K562 (cell line): ENCODE results near the gene CHPF. TPM values are rescaled to one million over a fixed set of nuclear protein-coding genes. Genes with fewer than 3 reads are reported as not detected.

Experiments
- ATAC-seq: fragments of 200-7000 bp; cut with Tn5 transposase; 3 replicates; pipeline ENCODE4 v1.9.1; 2020; ENCODE audit warnings: moderate library complexity
- BruUV-seq: library from RNA; stranded (reverse); fragments of 400-500 nt; replicated peaks from 2 replicates; lab custom pipeline; 2021; lab: Mats Ljungman, UMichigan
- CTCF ChIA-PET: fragments of 300-600 bp; formaldehyde crosslinking; extraction: SDS; loops from one replicate; lab custom pipeline; 2021; ENCODE audit warnings: low intra/inter-chr PET ratio; lab: Yijun Ruan, JAX
- POLR2A ChIA-PET: fragments of 300-600, 350-650 bp; sonication (Branson Sonifier 250); formaldehyde crosslinking; extraction: SDS; loops from one replicate; lab custom pipeline; 2021; ENCODE audit warnings: antibody characterized with exemption, inconsistent platforms; lab: Yijun Ruan, JAX
- DNase-seq, 4 experiments: peaks; one replicate each; pipeline versions ENCODE4 v3.0.0 to v3.0.0-alpha.2; 2011 to 2018; ENCODE audit warnings: low spot score in 3 of 4, mixed read lengths in 3 of 4; ENCODE audit errors: extremely low read depth in 1 of 4
- FAIRE-seq: peaks from 2 replicates; lab custom pipeline; 2011; peaks lifted over from hg19 to GRCh38; lab: Jason Lieb, UNC
- H2AFZ ChIP-seq: 2 replicates; pipeline ENCODE4 v1.6.0; 2011; ENCODE audit warnings: low read depth, low read length, control low read depth, inconsistent platforms
- H3K27ac ChIP-seq: fragments of 200-600 bp; 3 replicates; pipeline ENCODE4 v1.8.0; 2011; ENCODE audit warnings: low read depth, mild to moderate bottlenecking, control low read depth, inconsistent platforms, low read length, moderate library complexity, mixed read lengths; ENCODE audit errors: extremely low read depth
- H3K27me3 ChIP-seq, 2 experiments: fragments of 300-600 bp in 1 of 2; 2 replicates in 1 of 2; 3 replicates in 1 of 2; pipeline versions ENCODE4 v1.6.0 to v1.8.0; 2011; ENCODE audit warnings: inconsistent platforms in 2 of 2, low read length in 2 of 2, mild to moderate bottlenecking in 1 of 2, mixed read lengths in 1 of 2, moderate library complexity in 1 of 2; ENCODE audit not compliant: control insufficient read depth in 2 of 2, insufficient read depth in 2 of 2
- H3K36me3 ChIP-seq: fragments of 300-600 bp; 3 replicates; pipeline ENCODE4 v1.8.0; 2011; ENCODE audit warnings: mild to moderate bottlenecking, low read length, inconsistent platforms; ENCODE audit not compliant: control insufficient read depth, insufficient read depth
- H3K4me1 ChIP-seq, 2 experiments: fragments of 200-600 bp in 1 of 2; replicated peaks in 1 of 2; 2 replicates in 1 of 2; 3 replicates in 1 of 2; pipeline versions ENCODE4 v1.5.1 to v1.8.0; 2011; ENCODE audit warnings: inconsistent platforms in 2 of 2, low read length in 2 of 2, mild to moderate bottlenecking in 1 of 2, mixed read lengths in 1 of 2, moderate library complexity in 1 of 2; ENCODE audit not compliant: control insufficient read depth in 2 of 2, insufficient read depth in 2 of 2
- H3K4me2 ChIP-seq: 2 replicates; pipeline ENCODE4 v1.6.1; 2011; ENCODE audit warnings: low read length, control low read depth, inconsistent platforms, mixed read lengths; ENCODE audit not compliant: insufficient read depth
- H3K4me3 ChIP-seq: fragments of 200-600 bp; sonication (generic), shearing (Covaris generic); 2 replicates; pipeline ENCODE4 v1.5.1; 2016; ENCODE audit warnings: control low read depth, inconsistent platforms
- H3K79me2 ChIP-seq: fragments of 200-600 bp; 3 replicates; pipeline ENCODE4 v1.8.0; 2011; ENCODE audit warnings: low read length, inconsistent platforms; ENCODE audit not compliant: control insufficient read depth, insufficient read depth
- H3K9ac ChIP-seq, 2 experiments: 2 replicates each; pipeline versions ENCODE4 v1.6.0 to v1.6.1; 2011; ENCODE audit warnings: low read depth in 2 of 2, low read length in 2 of 2, control low read depth in 1 of 2, inconsistent platforms in 1 of 2, mild to moderate bottlenecking in 1 of 2, mixed read lengths in 1 of 2; ENCODE audit not compliant: insufficient read depth in 1 of 2
- H3K9me1 ChIP-seq: one replicate; pipeline ENCODE4 v1.6.0; 2011; ENCODE audit warnings: inconsistent platforms, mild to moderate bottlenecking, low read length, moderate library complexity; ENCODE audit not compliant: control insufficient read depth, insufficient read depth
- H3K9me3 ChIP-seq: replicated peaks from 2 replicates; pipeline ENCODE4 v1.5.1; 2011; ENCODE audit warnings: low read depth, low read length, inconsistent platforms; ENCODE audit not compliant: control insufficient read depth, insufficient read depth
- H4K20me1 ChIP-seq: replicated peaks from 2 replicates; pipeline ENCODE4 v1.6.1; 2011; ENCODE audit warnings: low read length, inconsistent platforms, mixed read lengths; ENCODE audit not compliant: control insufficient read depth, insufficient read depth
- BDP1 ChIP-seq: IDR thresholded peaks from 3 replicates; pipeline ENCODE4 v1.6.1; 2011; ENCODE audit not compliant: insufficient read length, insufficient read depth
- DEAF1 ChIP-seq: fragments of 450-650 bp; formaldehyde crosslinking; IDR thresholded peaks from 2 replicates; pipeline ENCODE4 v1.4.0; 2020; ENCODE audit warnings: mild to moderate bottlenecking, moderate library complexity
- ELF2 ChIP-seq: fragments of 250-450 bp; sonication (Bioruptor Pico); IDR thresholded peaks from 2 replicates; pipeline ENCODE4 v1.5.0; 2021; ENCODE audit warnings: mild to moderate bottlenecking
- ERF ChIP-seq: fragments of 450-650 bp; formaldehyde crosslinking; IDR thresholded peaks from 2 replicates; pipeline ENCODE4 v1.4.0; 2020; ENCODE audit warnings: mild to moderate bottlenecking, mixed read lengths
- FOXA3 ChIP-seq, 2 experiments: fragments of 450-650 bp in 1 of 2; sonication (generic) in 1 of 2; formaldehyde crosslinking; IDR thresholded peaks in 1 of 2; conservative IDR thresholded peaks in 1 of 2; 2 replicates each; pipeline versions ENCODE4 v1.4.0 to v1.8.0; 2020 to 2022; ENCODE audit warnings: mild to moderate bottlenecking in 2 of 2, missing genetic modification reagents in 1 of 2
- FOXK1 ChIP-seq: sonication (generic); formaldehyde crosslinking; IDR thresholded peaks from 2 replicates; pipeline ENCODE4 v1.8.0; 2022; ENCODE audit warnings: missing genetic modification reagents, mild to moderate bottlenecking, borderline replicate concordance
- LEF1 ChIP-seq: fragments of 450-650 bp; IDR thresholded peaks from 2 replicates; pipeline ENCODE4 v1.6.1; 2016; ENCODE audit warnings: mild to moderate bottlenecking
- NFE2L1 ChIP-seq: fragments of 450-650 bp; IDR thresholded peaks from 2 replicates; pipeline ENCODE4 v1.6.1; 2016; ENCODE audit warnings: missing genetic modification characterization, low read depth, mild to moderate bottlenecking, missing compliant biosample characterization, moderate library complexity, borderline replicate concordance
- NFYB ChIP-seq: IDR thresholded peaks from 2 replicates; pipeline ENCODE4 v1.6.1; 2011; ENCODE audit warnings: mild to moderate bottlenecking, moderate library complexity; ENCODE audit not compliant: insufficient read length; ENCODE audit errors: extremely low read depth
- PHF20 ChIP-seq: fragments of 450-650 bp; IDR thresholded peaks from 2 replicates; pipeline ENCODE4 v1.6.1; 2018; ENCODE audit not compliant: partially characterized antibody
- POLR3G ChIP-seq: IDR thresholded peaks from 2 replicates; pipeline ENCODE4 v1.6.1; 2011; ENCODE audit not compliant: insufficient read length, insufficient replicate concordance; ENCODE audit errors: extremely low read depth
- RUNX1 ChIP-seq: sonication (generic); IDR thresholded peaks from 2 replicates; pipeline ENCODE4 v1.6.1; 2016; ENCODE audit warnings: antibody characterized with exemption, low read depth
- TBP ChIP-seq: optimal IDR thresholded peaks from 2 replicates; pipeline ENCODE3; 2011; ENCODE audit warnings: low read depth, low read length, improper control_type of control experiment
- ZNF12 ChIP-seq: sonication (generic); formaldehyde crosslinking; IDR thresholded peaks from 2 replicates; pipeline ENCODE4 v1.4.0; 2020; ENCODE audit warnings: mild to moderate bottlenecking, missing genetic modification reagents
- ZNF253 ChIP-seq: fragments of 250-450 bp; sonication (Bioruptor Pico); conservative IDR thresholded peaks from 2 replicates; pipeline ENCODE4 v1.6.1; 2021; ENCODE audit warnings: mild to moderate bottlenecking
- ZNF785 ChIP-seq: fragments of 250-450 bp; sonication (Bioruptor Pico); IDR thresholded peaks from 2 replicates; pipeline ENCODE4 v1.4.0; 2020; ENCODE audit warnings: mild to moderate bottlenecking
- WGBS: fragments of 100-300 bp; shearing (Covaris generic); methylation state at CpG from one replicate; pipeline ENCODE4 v1.1.6; 2016; ENCODE audit warnings: low coverage, mixed read lengths; ENCODE audit not compliant: insufficient coverage; ENCODE audit errors: missing lambda C conversion rate; 5-methylcytosine and 5-hydroxymethylcytosine counted together
- in situ Hi-C: fragments of 300-500 bp; cut with MboI; formaldehyde crosslinking; loops from 4 replicates; pipeline ENCODE4 v1.15.0; 2018; ENCODE audit warnings: inconsistent platforms, mixed read lengths
- intact Hi-C: fragments of 100-400 bp; cut with micrococcal nuclease; formaldehyde crosslinking; loops from 2 replicates; pipeline ENCODE4 v1.14.2; 2022
- polyA plus RNA-seq, 8 experiments: library from polyadenylated mRNA; depleted of rRNA in 4 of 8; stranded (reverse) in 5 of 8; unstranded in 3 of 8; fragments of >200 nt; fragmentation: Nextera tagmentation in 2 of 8; fragmentation: Illumina TruSeq in 1 of 8; extraction: Ambion mirVana in 2 of 8; extraction: Trizol in 1 of 8; gene quantifications; 2 replicates each; pipeline versions ENCODE4 v1.2.1 to v1.2.3, GENCODE V29; 2011 to 2014; ENCODE audit warnings: inconsistent platforms in 1 of 8, missing spikeins in 1 of 8
- total RNA-seq, 7 experiments: library from RNA; depleted of rRNA in 6 of 7; stranded (reverse); fragments of >200 nt in 6 of 7; fragmentation: Illumina TruSeq in 2 of 7; extraction: Trizol in 2 of 7; gene quantifications; 2 replicates each; pipeline versions ENCODE4 v1.2.1 to v1.2.3, GENCODE V29; 2011 to 2021; ENCODE audit warnings: low replicate concordance in 1 of 7

Gene CHPF
- total and polyA plus RNA-seq, 9 of the 15 experiments (the other 6 are each of a cell fraction or from before 2014, with no cell fraction given): 0.15 to 57.2 (median 7.9) TPM

GRCh38 chr2:219554350-219554749 is 10.7 kb upstream of the CHPF start:
- Histone ChIP-seq H3K27me3 (peaks cover 0 to 8% of the 10 kb centered on the region in 2 experiments; a peak in 3 of 5 replicates), H3K4me2 (no peak overlapping the region), H3K9me3 (no peaks in the 10 kb centered on the region), H3K4me3 (no peak overlapping the region), H3K79me2 (no peaks in the 10 kb centered on the region), H3K9ac (0 out of 4 replicates have a peak overlapping the region, but pooled peaks of 1 of the 2 experiments have one; percentile 17), H3K9me1 (no peaks in the 10 kb centered on the region), H4K20me1 (no peaks in the 10 kb centered on the region), H3K4me1 (peaks cover 4 to 50% of the 10 kb centered on the region in 2 experiments; a peak in 3 of 5 replicates), H3K27ac (no peak overlapping the region), H3K36me3 (no peaks in the 10 kb centered on the region), H2AFZ (no peak overlapping the region)
- intact Hi-C loops (no loop called here), in situ Hi-C loops (no loop called here)
- no peak for ATAC-seq
- WGBS: 58% methylated on average over 10 of the region's 15 CpGs
- ChIA-PET CTCF (no interaction called here), POLR2A (no interaction called here)
- no peak for DNase-seq
- FAIRE-seq: no peak
- BruUV-seq: no TSS peak
- TF ChIP-seq FOXK1 (CRISPR knock-in tag): no peak
- no peak for TF ChIP-seq RUNX1
- no peak for TF ChIP-seq LEF1
- TF ChIP-seq PHF20: no peak
- TF ChIP-seq ERF (CRISPR knock-in tag): no peak
- no peak for TF ChIP-seq ZNF12 (CRISPR knock-in tag)
- TF ChIP-seq ZNF785: no peak
- no peak for TF ChIP-seq NFE2L1 (tag)
- TF ChIP-seq FOXA3 (CRISPR knock-in tag; conservative IDR thresholded peaks at IDR 0.05 in 1 of 2, IDR thresholded peaks at IDR 0.05 in 1 of 2): no peak
- TF ChIP-seq DEAF1 (CRISPR knock-in tag): no peak
- no peak for TF ChIP-seq POLR3G
- TF ChIP-seq NFYB: no peak
- no peak for TF ChIP-seq BDP1
- no peak for TF ChIP-seq ZNF253 (CRISPR knock-in tag)
- TF ChIP-seq TBP: no peak
- no peak for TF ChIP-seq ELF2 (CRISPR knock-in tag)
